GM21723 (cell line): Measurements from ENCODE around the gene CRABP2.

Experiments used
- ATAC-seq: cut with Tn5 transposase; IDR thresholded peaks from one replicate; pipeline ENCODE4 v1.9.1; 2021; ENCODE audit warnings: mild to moderate bottlenecking, moderate library complexity; ENCODE audit not compliant: unreplicated experiment

CRABP2 gene

GRCh38 chr1:156656806-156657740 is 48.3 kb downstream of the CRABP2 start:
- no peak for ATAC-seq

DNA sequence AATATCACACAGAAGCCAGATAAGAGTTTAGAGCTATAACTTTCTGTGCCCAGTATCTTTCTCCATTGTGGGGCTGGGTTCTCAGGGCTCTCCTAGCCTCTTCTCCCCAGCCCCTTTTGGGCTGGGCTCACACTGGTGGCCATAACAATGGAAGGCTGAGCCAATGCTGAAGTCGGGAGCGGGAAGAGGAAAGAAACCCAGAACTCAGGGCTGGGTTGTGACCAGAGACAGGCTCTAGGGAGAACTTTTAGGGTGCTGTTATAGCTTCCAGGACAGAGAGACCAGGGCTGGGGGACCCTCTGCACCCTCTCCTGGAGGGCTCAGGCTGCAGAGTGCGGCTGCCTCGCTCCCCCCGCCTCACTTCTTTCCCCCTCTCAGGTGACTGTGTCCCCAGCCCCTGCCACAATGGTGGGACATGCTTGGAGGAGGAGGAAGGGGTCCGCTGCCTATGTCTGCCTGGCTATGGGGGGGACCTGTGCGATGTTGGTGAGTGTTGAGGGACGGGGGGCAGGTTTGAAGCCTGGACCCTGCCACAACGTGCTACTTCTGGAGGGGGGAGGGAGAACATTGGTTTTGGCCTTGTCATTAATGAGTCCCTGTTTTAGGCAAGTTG is 49.4 kb downstream of the CRABP2 start:
- no peak for ATAC-seq

GRCh38 chr1:156655151-156655903 is 50.1 kb downstream of the CRABP2 start:
- ATAC-seq: no peak

- no peak for ATAC-seq
Observed at GRCh38 chr1:156654700-156655099, 50.7 kb downstream of the CRABP2 start.

GRCh38 chr1:156652992-156653355 is 52.4 kb downstream of the CRABP2 start:
- no peak for ATAC-seq

DNA sequence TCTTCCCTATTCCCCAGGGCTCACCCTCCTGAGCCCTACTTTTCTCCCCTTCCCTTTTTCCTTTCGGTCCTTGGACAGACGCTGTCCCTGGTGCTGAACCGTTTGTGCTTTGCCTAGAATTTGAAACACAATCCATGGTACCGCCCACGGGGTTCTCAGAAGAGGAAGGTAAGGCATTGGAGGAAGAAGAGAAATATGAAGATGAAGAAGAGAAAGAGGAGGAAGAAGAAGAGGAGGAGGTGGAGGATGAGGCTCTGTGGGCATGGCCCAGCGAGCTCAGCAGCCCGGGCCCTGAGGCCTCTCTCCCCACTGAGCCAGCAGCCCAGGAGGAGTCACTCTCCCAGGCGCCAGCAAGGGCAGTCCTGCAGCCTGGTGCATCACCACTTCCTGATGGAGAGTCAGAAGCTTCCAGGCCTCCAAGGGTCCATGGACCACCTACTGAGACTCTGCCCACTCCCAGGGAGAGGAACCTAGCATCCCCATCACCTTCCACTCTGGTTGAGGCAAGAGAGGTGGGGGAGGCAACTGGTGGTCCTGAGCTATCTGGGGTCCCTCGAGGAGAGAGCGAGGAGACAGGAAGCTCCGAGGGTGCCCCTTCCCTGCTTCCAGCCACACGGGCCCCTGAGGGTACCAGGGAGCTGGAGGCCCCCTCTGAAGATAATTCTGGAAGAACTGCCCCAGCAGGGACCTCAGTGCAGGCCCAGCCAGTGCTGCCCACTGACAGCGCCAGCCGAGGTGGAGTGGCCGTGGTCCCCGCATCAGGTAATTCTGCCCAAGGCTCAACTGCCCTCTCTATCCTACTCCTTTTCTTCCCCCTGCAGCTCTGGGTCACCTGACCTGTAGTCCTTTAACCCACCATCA is 53.0 kb downstream of the CRABP2 start:
- ATAC-seq: no peak
